Loucy (cell line): ENCODE results near the gene UBE2D2.

Experiments used
- EZH2phosphoT487 ChIP-seq: fragments of 200-600 bp; IDR thresholded peaks from 2 replicates; pipeline ENCODE4 v1.6.1; 2018; ENCODE audit warnings: antibody characterized with exemption, mild to moderate bottlenecking, moderate library complexity, borderline replicate concordance
- TF ChIP-seq, protein P1 (sequence below): fragments of 200-600 bp; sonication (generic); conservative IDR thresholded peaks from 2 replicates; pipeline ENCODE4 v1.5.1; 2014; ENCODE audit warnings: mild to moderate bottlenecking, antibody characterized with exemption, low read length

DNA sequence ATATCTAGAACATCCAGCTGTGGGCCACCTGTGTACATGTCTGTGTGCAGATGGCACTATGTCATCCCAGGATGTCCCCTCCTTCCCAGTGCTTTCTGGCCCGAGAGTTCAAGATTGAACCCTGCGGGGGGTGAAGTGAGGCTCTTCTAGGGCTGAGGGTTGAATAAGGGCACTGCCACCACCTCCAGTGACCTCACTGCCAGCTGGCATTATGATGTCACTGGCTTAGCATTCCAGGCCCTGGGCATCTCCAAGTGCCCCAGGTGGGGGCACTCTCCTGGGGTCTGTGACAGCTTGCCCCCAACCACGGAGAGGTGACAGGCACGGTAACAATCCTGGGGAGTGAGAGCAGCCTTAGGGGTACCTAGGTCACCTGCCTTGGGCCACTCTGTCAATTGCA, 114.1 kb downstream of the UBE2D2 start:
- TF ChIP-seq, protein P1, sequence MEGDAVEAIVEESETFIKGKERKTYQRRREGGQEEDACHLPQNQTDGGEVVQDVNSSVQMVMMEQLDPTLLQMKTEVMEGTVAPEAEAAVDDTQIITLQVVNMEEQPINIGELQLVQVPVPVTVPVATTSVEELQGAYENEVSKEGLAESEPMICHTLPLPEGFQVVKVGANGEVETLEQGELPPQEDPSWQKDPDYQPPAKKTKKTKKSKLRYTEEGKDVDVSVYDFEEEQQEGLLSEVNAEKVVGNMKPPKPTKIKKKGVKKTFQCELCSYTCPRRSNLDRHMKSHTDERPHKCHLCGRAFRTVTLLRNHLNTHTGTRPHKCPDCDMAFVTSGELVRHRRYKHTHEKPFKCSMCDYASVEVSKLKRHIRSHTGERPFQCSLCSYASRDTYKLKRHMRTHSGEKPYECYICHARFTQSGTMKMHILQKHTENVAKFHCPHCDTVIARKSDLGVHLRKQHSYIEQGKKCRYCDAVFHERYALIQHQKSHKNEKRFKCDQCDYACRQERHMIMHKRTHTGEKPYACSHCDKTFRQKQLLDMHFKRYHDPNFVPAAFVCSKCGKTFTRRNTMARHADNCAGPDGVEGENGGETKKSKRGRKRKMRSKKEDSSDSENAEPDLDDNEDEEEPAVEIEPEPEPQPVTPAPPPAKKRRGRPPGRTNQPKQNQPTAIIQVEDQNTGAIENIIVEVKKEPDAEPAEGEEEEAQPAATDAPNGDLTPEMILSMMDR, result no peak
- TF ChIP-seq EZH2phosphoT487, result no peak
